Astrocyte (in vitro differentiated cells and primary cell): ENCODE results near the gene RGS16. TPM values are rescaled to one million over a fixed set of nuclear protein-coding genes. Genes with fewer than 3 reads are reported as not detected.

Experiments
- DNase-seq: peaks from one replicate; pipeline ENCODE4 v3.0.0-alpha.2; 2010; ENCODE audit warnings: low read depth
- FAIRE-seq: peaks from 2 replicates; lab custom pipeline; 2011; peaks lifted over from hg19 to GRCh38; lab: Jason Lieb, UNC
- H2AFZ ChIP-seq: 2 replicates; pipeline ENCODE4 v1.6.0; 2012; ENCODE audit warnings: low read depth, low read length, inconsistent platforms
- H3K27ac ChIP-seq: 2 replicates; pipeline ENCODE4 v1.5.1; 2011; ENCODE audit warnings: low read depth, low read length, inconsistent platforms
- H3K27me3 ChIP-seq: 2 replicates; pipeline ENCODE4 v1.6.0; 2011; ENCODE audit warnings: low read length, inconsistent platforms; ENCODE audit not compliant: insufficient read depth
- H3K36me3 ChIP-seq: 2 replicates; pipeline ENCODE4 v1.5.1; 2011; ENCODE audit warnings: low read length, inconsistent platforms; ENCODE audit not compliant: insufficient read depth
- H3K4me1 ChIP-seq: 2 replicates; pipeline ENCODE4 v1.5.1; 2011; ENCODE audit warnings: low read length, inconsistent platforms; ENCODE audit not compliant: insufficient read depth
- H3K4me2 ChIP-seq: 2 replicates; pipeline ENCODE4 v1.6.0; 2012; ENCODE audit warnings: low read length, inconsistent platforms
- H3K4me3 ChIP-seq: 2 replicates; pipeline ENCODE4 v1.5.1; 2011; ENCODE audit warnings: low read depth, mild to moderate bottlenecking, low read length, inconsistent platforms; ENCODE audit not compliant: insufficient read depth
- H3K79me2 ChIP-seq: 2 replicates; pipeline ENCODE4 v1.6.0; 2012; ENCODE audit warnings: mild to moderate bottlenecking, low read length, inconsistent platforms; ENCODE audit not compliant: insufficient read depth
- H3K9ac ChIP-seq: 2 replicates; pipeline ENCODE4 v1.6.0; 2012; ENCODE audit warnings: mild to moderate bottlenecking, low read length, inconsistent platforms
- H3K9me3 ChIP-seq: 2 replicates; pipeline ENCODE4 v1.5.1; 2012; ENCODE audit warnings: low read depth, mild to moderate bottlenecking, low read length, inconsistent platforms; ENCODE audit not compliant: insufficient read depth
- H4K20me1 ChIP-seq: 2 replicates; pipeline ENCODE4 v1.6.0; 2012; ENCODE audit warnings: low read length, inconsistent platforms; ENCODE audit not compliant: insufficient read depth
- H3K27ac Mint-ChIP-seq: one replicate; pipeline ENCODE4 v1.8.0; 2021; ENCODE audit warnings: mild to moderate bottlenecking, mixed read lengths; ENCODE audit not compliant: unreplicated experiment
- H3K27me3 Mint-ChIP-seq: one replicate; pipeline ENCODE4 v1.8.0; 2021; ENCODE audit warnings: low read depth, mixed read lengths; ENCODE audit not compliant: unreplicated experiment
- H3K36me3 Mint-ChIP-seq: one replicate; pipeline ENCODE4 v1.8.0; 2021; ENCODE audit warnings: low read depth, mixed read lengths; ENCODE audit not compliant: unreplicated experiment
- H3K4me1 Mint-ChIP-seq: one replicate; pipeline ENCODE4 v1.8.0; 2021; ENCODE audit warnings: low read depth, mixed read lengths; ENCODE audit not compliant: unreplicated experiment
- H3K4me3 Mint-ChIP-seq: one replicate; pipeline ENCODE4 v1.8.0; 2021; ENCODE audit warnings: mild to moderate bottlenecking, moderate library complexity, mixed read lengths; ENCODE audit not compliant: unreplicated experiment
- H3K9me3 Mint-ChIP-seq: one replicate; pipeline ENCODE4 v1.8.0; 2021; ENCODE audit warnings: mild to moderate bottlenecking, mixed read lengths; ENCODE audit not compliant: unreplicated experiment
- CTCF ChIP-seq: IDR thresholded peaks from 2 replicates; pipeline ENCODE4 v1.5.1; 2011; ENCODE audit warnings: low read depth, mild to moderate bottlenecking, inconsistent platforms, low read length, moderate library complexity; ENCODE audit not compliant: insufficient read depth
- EZH2 ChIP-seq: IDR thresholded peaks from 2 replicates; pipeline ENCODE4 v1.6.1; 2012; ENCODE audit warnings: mild to moderate bottlenecking, low read length, inconsistent platforms; ENCODE audit not compliant: insufficient read depth
- total RNA-seq: library from RNA; stranded (reverse); gene quantifications from 2 replicates; pipeline ENCODE4 v1.2.1, GENCODE V29; 2021

RGS16 gene
- total RNA-seq, 1 donor from 2014 or later, result 4.3 TPM

- H3K27ac Mint-ChIP-seq, result no peak overlapping the region
- H3K9me3 ChIP-seq, result no peaks in the 10 kb centered on the region
These were observed 16.3 kb downstream of the RGS16 start for GRCh38 chr1:182587666-182588499.

GRCh38 chr1:182587093-182587492, 17.1 kb downstream of the RGS16 start:
- no peak for DNase-seq
- H3K4me3 ChIP-seq, result no peak overlapping the region
- Mint-ChIP-seq H3K27me3 (no peaks in the 10 kb centered on the region), H3K4me3 (no peak overlapping the region), H3K4me1 (peaks cover 5% of the 10 kb centered on the region), H3K36me3 (peaks cover 5% of the 10 kb centered on the region), H3K27ac (no peak overlapping the region), H3K9me3 (no peaks in the 10 kb centered on the region)
- TF ChIP-seq EZH2 (no peak), CTCF (no peak)
- no peaks in the 10 kb centered on the region for H3K79me2 ChIP-seq
- no peaks in the 10 kb centered on the region for H3K4me1 ChIP-seq
- H3K36me3 ChIP-seq, result no peaks in the 10 kb centered on the region
- H3K27me3 ChIP-seq, result no peaks in the 10 kb centered on the region
- no peak overlapping the region for H3K27ac ChIP-seq
- H3K9ac ChIP-seq, result no peak overlapping the region
- no peaks in the 10 kb centered on the region for H4K20me1 ChIP-seq
- no peaks in the 10 kb centered on the region for H3K9me3 ChIP-seq
- no peak overlapping the region for H2AFZ ChIP-seq
- no peak overlapping the region for H3K4me2 ChIP-seq
- FAIRE-seq, result no peak

More at GRCh38 chr1:182587666-182588499, 16.3 kb downstream of the RGS16 start:
- no peaks in the 10 kb centered on the region for H3K27me3 ChIP-seq
- H3K79me2 ChIP-seq, result no peaks in the 10 kb centered on the region
- Mint-ChIP-seq H3K4me3 (peak overlapping the region; percentile 87), H3K4me1 (peaks cover 5% of the 10 kb centered on the region), H3K27me3 (no peaks in the 10 kb centered on the region), H3K36me3 (peaks cover 5% of the 10 kb centered on the region), H3K9me3 (no peaks in the 10 kb centered on the region)
- TF ChIP-seq CTCF (no peak), EZH2 (no peak)
- H3K27ac ChIP-seq, result no peak overlapping the region
- FAIRE-seq (no peak), DNase-seq (no peak)
- H3K36me3 ChIP-seq, result no peaks in the 10 kb centered on the region
- peak overlapping the region; percentile 91 for H3K4me2 ChIP-seq
- H3K4me3 ChIP-seq, result peak overlapping the region; percentile 90
- H3K4me1 ChIP-seq, result no peaks in the 10 kb centered on the region
- H3K9ac ChIP-seq, result peak overlapping the region; percentile 84
- no peak overlapping the region for H2AFZ ChIP-seq
- H4K20me1 ChIP-seq, result no peaks in the 10 kb centered on the region

- H3K27me3 ChIP-seq, result no peaks in the 10 kb centered on the region
- no peak for FAIRE-seq
- H3K4me1 ChIP-seq, result no peaks in the 10 kb centered on the region
- no peaks in the 10 kb centered on the region for H3K79me2 ChIP-seq
- H3K4me3 Mint-ChIP-seq, result no peak overlapping the region
- H3K27me3 Mint-ChIP-seq, result no peaks in the 10 kb centered on the region
- H3K4me3 ChIP-seq, result no peak overlapping the region
- no peak overlapping the region for H3K27ac ChIP-seq
- TF ChIP-seq CTCF (no peak), EZH2 (no peak)
- H3K27ac Mint-ChIP-seq, result no peak overlapping the region
- H3K9me3 ChIP-seq, result no peaks in the 10 kb centered on the region
- H3K4me2 ChIP-seq, result no peak overlapping the region
- H4K20me1 ChIP-seq, result no peaks in the 10 kb centered on the region
- no peaks in the 10 kb centered on the region for H3K36me3 ChIP-seq
- H2AFZ ChIP-seq, result no peak overlapping the region
- no peak overlapping the region for H3K9ac ChIP-seq
- H3K9me3 Mint-ChIP-seq, result no peaks in the 10 kb centered on the region
- peaks cover 5% of the 10 kb centered on the region for H3K36me3 Mint-ChIP-seq
- H3K4me1 Mint-ChIP-seq, result peaks cover 5% of the 10 kb centered on the region
- no peak for DNase-seq
These were observed 17.8 kb downstream of the RGS16 start for GRCh38 chr1:182586380-182586779.
